Esophagus squamous epithelium (tissue), 4 donors: ENCODE measurements around the gene CTRB2.

Experiments
- POLR2A ChIP-seq, 4 donors: fragments of 450-650 bp; IDR thresholded peaks; one replicate each; pipeline ENCODE4 v1.6.1; 2017; ENCODE audit warnings: antibody characterized with exemption in 4 of 4, mild to moderate bottlenecking in 4 of 4, moderate library complexity in 3 of 4
- TF ChIP-seq, protein P1 (sequence below), 6 experiments: fragments of 450-650 bp in 4 of 6; fragments of 200-600 bp in 2 of 6; sonication (generic) in 2 of 6; IDR thresholded peaks; one replicate each; pipeline ENCODE4 v1.5.1; 2016 to 2019; ENCODE audit warnings: antibody characterized with exemption in 6 of 6, mild to moderate bottlenecking in 4 of 6, moderate library complexity in 4 of 6

DNA sequence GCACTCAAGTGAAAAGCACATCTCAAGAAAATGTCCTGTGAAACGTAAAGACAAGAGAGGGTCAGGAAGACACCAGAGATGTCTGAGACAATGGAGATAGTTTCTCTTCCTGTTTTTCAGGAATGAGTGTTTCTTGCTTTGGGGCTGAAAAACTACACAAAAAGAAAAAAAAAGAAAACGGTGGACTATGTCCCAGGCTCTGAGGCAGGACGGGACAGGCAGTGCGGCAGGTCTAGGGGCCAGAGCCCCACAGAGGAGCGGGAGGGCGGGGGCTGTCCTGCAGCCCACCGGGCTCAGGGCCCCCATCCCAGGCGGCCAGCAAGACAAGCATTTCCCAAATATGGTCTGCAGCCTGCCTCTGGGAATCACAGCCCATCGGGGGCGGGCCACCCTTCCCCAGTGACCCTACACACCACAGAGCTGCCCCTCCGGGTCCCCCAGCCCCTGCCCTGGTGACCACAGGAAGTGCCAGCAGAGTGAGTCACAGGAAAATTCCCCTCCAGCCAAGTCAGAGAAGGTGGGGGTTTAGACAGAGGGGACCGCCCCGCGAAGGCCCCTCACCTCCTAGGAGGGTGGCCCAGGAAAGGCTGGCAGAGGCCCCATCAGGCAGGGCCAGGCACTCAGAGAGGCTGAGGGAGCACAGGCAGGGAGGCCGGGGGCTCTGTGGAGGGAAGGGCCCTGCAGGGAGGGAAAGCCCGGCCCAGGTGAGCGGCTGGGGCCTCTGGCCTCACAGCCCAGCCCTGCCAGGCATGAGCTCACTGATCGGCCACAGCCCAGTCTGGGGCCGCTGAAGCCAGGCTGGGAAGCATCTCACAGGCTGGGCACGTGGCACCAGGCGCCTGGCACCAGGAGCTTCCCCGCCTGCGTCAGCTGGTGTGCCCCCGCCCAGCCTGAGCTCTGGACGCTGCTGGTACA, 38.1 kb upstream of the CTRB2 start:
- TF ChIP-seq, protein P1, sequence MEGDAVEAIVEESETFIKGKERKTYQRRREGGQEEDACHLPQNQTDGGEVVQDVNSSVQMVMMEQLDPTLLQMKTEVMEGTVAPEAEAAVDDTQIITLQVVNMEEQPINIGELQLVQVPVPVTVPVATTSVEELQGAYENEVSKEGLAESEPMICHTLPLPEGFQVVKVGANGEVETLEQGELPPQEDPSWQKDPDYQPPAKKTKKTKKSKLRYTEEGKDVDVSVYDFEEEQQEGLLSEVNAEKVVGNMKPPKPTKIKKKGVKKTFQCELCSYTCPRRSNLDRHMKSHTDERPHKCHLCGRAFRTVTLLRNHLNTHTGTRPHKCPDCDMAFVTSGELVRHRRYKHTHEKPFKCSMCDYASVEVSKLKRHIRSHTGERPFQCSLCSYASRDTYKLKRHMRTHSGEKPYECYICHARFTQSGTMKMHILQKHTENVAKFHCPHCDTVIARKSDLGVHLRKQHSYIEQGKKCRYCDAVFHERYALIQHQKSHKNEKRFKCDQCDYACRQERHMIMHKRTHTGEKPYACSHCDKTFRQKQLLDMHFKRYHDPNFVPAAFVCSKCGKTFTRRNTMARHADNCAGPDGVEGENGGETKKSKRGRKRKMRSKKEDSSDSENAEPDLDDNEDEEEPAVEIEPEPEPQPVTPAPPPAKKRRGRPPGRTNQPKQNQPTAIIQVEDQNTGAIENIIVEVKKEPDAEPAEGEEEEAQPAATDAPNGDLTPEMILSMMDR (IDR thresholded peaks at IDR 0.05), result no peak
- TF ChIP-seq POLR2A (IDR thresholded peaks at IDR 0.05), result no peak
